A673 (cell line): Measurements from ENCODE around the gene TREX2. TPM values are rescaled to one million over a fixed set of nuclear protein-coding genes. Genes with fewer than 3 reads are reported as not detected.

ENCODE experiments used
- BruUV-seq: library from RNA; stranded (reverse); fragments of 400-500 nt; replicated peaks from 2 replicates; lab custom pipeline; 2021; lab: Mats Ljungman, UMichigan
- CTCF ChIA-PET: fragments of 300-600 bp; sonication (Branson Sonifier 250); formaldehyde crosslinking; loops from one replicate; lab custom pipeline; 2022; ENCODE audit warnings: antibody characterized with exemption; lab: Charles Lee
- POLR2A ChIA-PET: fragments of 300-600 bp; sonication (Branson Sonifier 250); formaldehyde crosslinking; loops from one replicate; lab custom pipeline; 2022; ENCODE audit warnings: antibody characterized with exemption; ENCODE audit not compliant: low non-redundant PET; lab: Charles Lee
- DNase-seq: peaks from one replicate; pipeline ENCODE4 v3.0.0-alpha.2; 2015; ENCODE audit warnings: low spot score
- H3K27ac ChIP-seq: fragments of 200-600 bp; sonication (generic); 2 replicates; pipeline ENCODE4 v1.5.1; 2016; ENCODE audit warnings: mixed run types, low read depth, mild to moderate bottlenecking, mixed read lengths, antibody characterized with exemption, low read length; ENCODE audit not compliant: poor library complexity, severe bottlenecking
- H3K27me3 ChIP-seq: fragments of 200-600 bp; sonication (generic); replicated peaks from 2 replicates; pipeline ENCODE4 v1.6.1; 2017; ENCODE audit warnings: mixed run types, low read depth, mild to moderate bottlenecking, mixed read lengths, antibody characterized with exemption, low read length; ENCODE audit not compliant: insufficient read depth, poor library complexity
- H3K36me3 ChIP-seq: fragments of 200-600 bp; sonication (generic); 2 replicates; pipeline ENCODE4 v1.6.1; 2016; ENCODE audit warnings: mixed run types, mild to moderate bottlenecking, mixed read lengths, antibody characterized with exemption, low read length; ENCODE audit not compliant: insufficient read depth, poor library complexity, severe bottlenecking
- H3K4me1 ChIP-seq: fragments of 200-600 bp; sonication (generic); 2 replicates; pipeline ENCODE4 v1.6.1; 2017; ENCODE audit warnings: mixed run types, mild to moderate bottlenecking, mixed read lengths, antibody characterized with exemption, low read length; ENCODE audit not compliant: insufficient read depth, poor library complexity, severe bottlenecking
- H3K4me3 ChIP-seq: fragments of 200-600 bp; sonication (generic); 2 replicates; pipeline ENCODE4 v1.5.1; 2016; ENCODE audit warnings: low read depth, mixed run types, mild to moderate bottlenecking, mixed read lengths, low read length; ENCODE audit not compliant: poor library complexity, severe bottlenecking
- H3K9me3 ChIP-seq: fragments of 200-600 bp; sonication (generic); 2 replicates; pipeline ENCODE4 v1.6.1; 2016; ENCODE audit warnings: mixed run types, low read depth, mild to moderate bottlenecking, mixed read lengths, antibody characterized with exemption, low read length; ENCODE audit not compliant: poor library complexity, severe bottlenecking
- EZH2 ChIP-seq: fragments of 200-600 bp; sonication (generic); IDR thresholded peaks from 2 replicates; pipeline ENCODE4 v1.6.1; 2017; ENCODE audit warnings: borderline replicate concordance, low read depth, mild to moderate bottlenecking, mixed read lengths, antibody characterized with exemption, low read length; ENCODE audit not compliant: poor library complexity, severe bottlenecking
- intact Hi-C: fragments of 100-400 bp; cut with micrococcal nuclease; formaldehyde crosslinking; loops from one replicate; pipeline ENCODE4 v1.10.0; 2022; ENCODE audit not compliant: unreplicated experiment
- total RNA-seq: library from RNA; stranded (reverse); gene quantifications from 2 replicates; pipeline ENCODE4 v1.2.3, GENCODE V29; 2021
- TF ChIP-seq, protein P1 (sequence below): fragments of 300-800, 200-600 bp; sonication (generic); conservative IDR thresholded peaks from 2 replicates; pipeline ENCODE4 v1.5.1; 2017; ENCODE audit warnings: low read depth, mild to moderate bottlenecking, antibody characterized with exemption, low read length, moderate library complexity, mixed read lengths

The TREX2 gene
- total RNA-seq, 1 experiment from 2014 or later = 0.77 TPM

DNA sequence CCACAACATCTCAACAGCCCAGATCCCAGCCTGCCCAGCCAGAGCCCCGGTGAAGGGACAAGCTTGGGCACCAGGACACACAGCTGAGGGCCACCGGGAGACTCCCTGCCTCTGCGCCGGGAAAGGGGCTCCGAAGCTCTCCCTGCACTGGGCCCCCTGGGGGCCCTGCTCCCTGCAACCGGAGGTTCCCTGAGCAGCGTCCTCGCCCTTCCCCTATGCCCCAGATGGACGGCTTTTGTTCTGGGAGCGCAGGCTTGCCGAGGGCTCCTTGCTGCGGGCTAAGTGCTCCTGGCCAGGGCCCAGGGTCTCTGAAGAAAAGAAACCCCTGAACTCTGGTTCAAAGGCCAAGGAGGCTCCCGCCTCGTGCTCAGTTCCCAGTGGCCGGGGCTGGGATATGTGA, 35.5 kb downstream of the TREX2 start:
- DNase-seq = no peak
- H3K27me3 ChIP-seq = no peaks in the 10 kb centered on the region
- TF ChIP-seq, protein P1, sequence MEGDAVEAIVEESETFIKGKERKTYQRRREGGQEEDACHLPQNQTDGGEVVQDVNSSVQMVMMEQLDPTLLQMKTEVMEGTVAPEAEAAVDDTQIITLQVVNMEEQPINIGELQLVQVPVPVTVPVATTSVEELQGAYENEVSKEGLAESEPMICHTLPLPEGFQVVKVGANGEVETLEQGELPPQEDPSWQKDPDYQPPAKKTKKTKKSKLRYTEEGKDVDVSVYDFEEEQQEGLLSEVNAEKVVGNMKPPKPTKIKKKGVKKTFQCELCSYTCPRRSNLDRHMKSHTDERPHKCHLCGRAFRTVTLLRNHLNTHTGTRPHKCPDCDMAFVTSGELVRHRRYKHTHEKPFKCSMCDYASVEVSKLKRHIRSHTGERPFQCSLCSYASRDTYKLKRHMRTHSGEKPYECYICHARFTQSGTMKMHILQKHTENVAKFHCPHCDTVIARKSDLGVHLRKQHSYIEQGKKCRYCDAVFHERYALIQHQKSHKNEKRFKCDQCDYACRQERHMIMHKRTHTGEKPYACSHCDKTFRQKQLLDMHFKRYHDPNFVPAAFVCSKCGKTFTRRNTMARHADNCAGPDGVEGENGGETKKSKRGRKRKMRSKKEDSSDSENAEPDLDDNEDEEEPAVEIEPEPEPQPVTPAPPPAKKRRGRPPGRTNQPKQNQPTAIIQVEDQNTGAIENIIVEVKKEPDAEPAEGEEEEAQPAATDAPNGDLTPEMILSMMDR = no peak
- TF ChIP-seq EZH2 = no peak
- H3K4me1 ChIP-seq = no peaks in the 10 kb centered on the region
- intact Hi-C loops = no loop called here
- CTCF ChIA-PET = no interaction called here
- no peak overlapping the region for H3K27ac ChIP-seq
- POLR2A ChIA-PET = no interaction called here
- BruUV-seq = no TSS peak
- no peaks in the 10 kb centered on the region for H3K9me3 ChIP-seq
- H3K36me3 ChIP-seq = no peaks in the 10 kb centered on the region
- no peak overlapping the region for H3K4me3 ChIP-seq

DNA sequence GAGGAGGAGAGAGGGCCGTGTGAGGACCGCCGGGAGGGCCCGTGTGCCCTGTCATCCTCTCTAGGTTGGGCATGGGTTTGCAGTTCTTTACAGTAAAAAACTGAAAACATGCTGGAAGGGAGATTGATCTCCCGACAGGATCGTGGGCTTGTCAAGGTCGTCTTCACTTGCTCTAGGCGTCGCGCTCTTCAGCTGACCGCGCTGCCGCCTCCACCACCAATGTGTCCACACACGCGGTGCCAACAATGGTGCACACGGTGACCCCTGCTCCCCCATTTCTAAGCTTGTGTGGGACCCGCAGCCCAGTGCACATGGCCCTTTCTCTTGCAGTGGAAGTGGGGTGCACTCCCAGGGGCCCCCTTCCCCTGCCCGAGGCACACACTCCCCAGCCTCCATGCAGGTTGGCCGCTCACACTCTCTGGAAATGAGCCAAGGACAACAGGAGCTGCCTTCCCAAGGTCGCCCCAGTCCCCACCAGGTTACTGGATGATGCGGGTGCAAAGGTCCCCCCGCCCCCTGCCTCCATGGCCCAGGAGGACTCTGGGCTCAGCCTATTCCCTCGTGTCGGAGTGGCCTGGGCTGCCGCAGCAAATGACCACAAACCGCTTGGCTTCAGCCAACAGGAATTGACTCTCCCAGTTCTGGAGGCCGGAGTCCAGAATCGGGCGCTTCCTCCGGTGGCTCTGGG, 36.3 kb downstream of the TREX2 start:
- Histone ChIP-seq H3K27me3 (no peaks in the 10 kb centered on the region), H3K4me1 (no peaks in the 10 kb centered on the region), H3K9me3 (no peaks in the 10 kb centered on the region), H3K36me3 (no peaks in the 10 kb centered on the region), H3K27ac (no peak overlapping the region), H3K4me3 (no peak overlapping the region)
- TF ChIP-seq, protein P1 = no peak
- no peak for TF ChIP-seq EZH2
- no peak for DNase-seq
- POLR2A ChIA-PET = no interaction called here
- CTCF ChIA-PET = no interaction called here
- BruUV-seq = no TSS peak
- intact Hi-C loops = no loop called here

DNA sequence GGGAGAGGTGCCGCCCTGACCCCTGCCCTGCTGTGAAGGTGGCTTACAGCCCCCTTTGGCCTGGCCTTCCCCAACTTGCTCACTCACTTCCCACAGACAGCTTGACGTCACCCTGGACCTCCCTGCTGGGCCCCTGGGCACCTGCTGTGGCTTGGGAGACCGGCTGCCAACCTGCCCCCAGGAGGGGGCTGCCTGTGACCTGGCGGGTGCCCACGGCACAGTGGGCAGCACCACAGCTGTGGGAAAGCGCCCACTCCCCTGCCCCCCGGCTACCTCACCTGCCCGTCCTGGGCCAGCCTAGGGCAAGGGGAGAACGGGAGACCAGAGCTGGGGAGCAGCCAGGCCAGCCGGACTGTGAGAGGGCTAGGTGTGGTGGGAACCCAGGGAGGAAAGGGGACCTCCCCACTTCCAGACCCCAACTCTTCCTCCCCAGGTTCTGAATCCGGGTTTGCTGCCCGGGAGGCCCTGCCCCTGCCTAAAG, 36.9 kb downstream of the TREX2 start:
- POLR2A ChIA-PET = no interaction called here
- TF ChIP-seq EZH2 = no peak
- TF ChIP-seq, protein P1 = no peak
- CTCF ChIA-PET = no interaction called here
- H3K9me3 ChIP-seq = no peaks in the 10 kb centered on the region
- H3K4me3 ChIP-seq = no peak overlapping the region
- H3K36me3 ChIP-seq = no peaks in the 10 kb centered on the region
- no peaks in the 10 kb centered on the region for H3K27me3 ChIP-seq
- no peak for DNase-seq
- intact Hi-C loops = no loop called here
- no peak overlapping the region for H3K27ac ChIP-seq
- no peaks in the 10 kb centered on the region for H3K4me1 ChIP-seq
- BruUV-seq = no TSS peak
